ENCODE results near the gene INKA2. TPM values are rescaled to one million over a fixed set of nuclear protein-coding genes. Genes with fewer than 3 reads are reported as not detected.
A peak's percentile ranks its signal among the peaks of the same experiment; 100 is the strongest.

INKA2 gene
- total RNA-seq, 2 donors from 2014 or later, result 3.9 to 4.3 TPM

DNA sequence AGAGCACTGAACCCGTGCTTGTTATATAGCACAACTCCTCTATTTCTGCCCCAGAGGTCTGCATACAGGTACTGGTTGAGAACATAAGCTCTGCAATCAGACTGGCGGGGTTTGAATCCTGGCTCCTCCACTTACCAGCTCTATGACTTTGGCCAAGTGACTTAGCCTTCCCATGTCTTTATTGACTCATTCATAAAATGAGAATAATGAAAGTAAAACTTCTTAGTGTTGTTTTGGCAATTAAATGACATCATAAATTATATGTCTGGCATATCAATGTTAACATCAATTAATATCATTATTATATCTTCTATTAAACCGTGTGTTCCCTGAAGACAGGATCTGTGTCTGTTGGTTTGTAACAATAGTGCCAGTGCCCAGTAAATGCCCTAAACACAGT, 4.3 kb downstream of the INKA2 start:
- Mint-ChIP-seq H3K4me1 (ENCODE audit: low read depth) (peaks cover 20% of the 10 kb centered on the region), H3K36me3 (ENCODE audit: insufficient read depth in 2 of 2) (peaks cover 0 to 4% of the 10 kb centered on the region in 2 donors), H3K27me3 (ENCODE audit: low read depth) (peaks cover 23% of the 10 kb centered on the region), H3K4me3 (no peak overlapping the region), H3K9me3 (no peaks in the 10 kb centered on the region), H3K27ac (no peak overlapping the region)
- DNase-seq (no peak), ATAC-seq (replicated peaks in 1 of 2) (no peak)

DNA sequence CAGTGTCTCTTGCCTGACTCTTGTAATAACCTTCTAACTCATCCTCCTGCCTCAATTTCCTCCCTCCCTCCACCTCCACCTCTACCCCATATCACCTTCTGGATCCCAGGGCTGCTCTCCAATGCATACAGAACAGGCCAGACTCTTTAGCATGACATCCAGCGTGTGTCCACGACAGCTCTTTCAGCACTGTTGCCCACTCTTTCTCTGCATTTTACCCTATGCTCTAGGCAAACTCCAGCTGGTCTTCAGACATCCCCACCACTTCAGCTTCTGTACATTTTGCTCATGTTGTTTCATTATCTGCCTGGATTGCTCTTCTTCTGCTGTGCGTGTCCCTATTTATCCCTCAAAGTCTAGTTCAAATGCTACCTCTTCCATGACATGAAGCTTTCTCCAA, 4.8 kb downstream of the INKA2 start:
- Mint-ChIP-seq H3K36me3 (ENCODE audit: insufficient read depth in 2 of 2) (peaks cover 0 to 4% of the 10 kb centered on the region in 2 donors), H3K4me3 (no peak overlapping the region), H3K27me3 (ENCODE audit: low read depth) (peaks cover 19% of the 10 kb centered on the region), H3K27ac (no peak overlapping the region), H3K4me1 (ENCODE audit: low read depth) (peaks cover 17% of the 10 kb centered on the region), H3K9me3 (no peaks in the 10 kb centered on the region)
- ATAC-seq (replicated peaks in 1 of 2), result no peak
- DNase-seq, result no peak

- peaks cover 0 to 4% of the 10 kb centered on the region in 2 donors for H3K36me3 Mint-ChIP-seq (ENCODE audit: insufficient read depth in 2 of 2)
- peaks cover 16% of the 10 kb centered on the region for H3K4me1 Mint-ChIP-seq (ENCODE audit: low read depth)
- H3K27me3 Mint-ChIP-seq (ENCODE audit: low read depth), result peaks cover 19% of the 10 kb centered on the region
- no peaks in the 10 kb centered on the region for H3K9me3 Mint-ChIP-seq
- ATAC-seq (replicated peaks in 1 of 2) (no peak), DNase-seq (no peak)
- H3K4me3 Mint-ChIP-seq, result no peak overlapping the region
- no peak overlapping the region for H3K27ac Mint-ChIP-seq
These were observed 5.2 kb downstream of the INKA2 start for GRCh38 chr1:111733992-111734341.

- peaks cover 14% of the 10 kb centered on the region for H3K27me3 Mint-ChIP-seq (ENCODE audit: low read depth)
- H3K36me3 Mint-ChIP-seq (ENCODE audit: insufficient read depth in 2 of 2), result peaks cover 0 to 4% of the 10 kb centered on the region in 2 donors
- no peak for DNase-seq
- no peak overlapping the region for H3K4me3 Mint-ChIP-seq
- ATAC-seq (replicated peaks in 1 of 2), result no peak
- no peaks in the 10 kb centered on the region for H3K9me3 Mint-ChIP-seq
- peaks cover 12% of the 10 kb centered on the region for H3K4me1 Mint-ChIP-seq (ENCODE audit: low read depth)
- H3K27ac Mint-ChIP-seq, result no peak overlapping the region
These were observed 5.8 kb downstream of the INKA2 start for GRCh38 chr1:111733183-111733991.

DNA sequence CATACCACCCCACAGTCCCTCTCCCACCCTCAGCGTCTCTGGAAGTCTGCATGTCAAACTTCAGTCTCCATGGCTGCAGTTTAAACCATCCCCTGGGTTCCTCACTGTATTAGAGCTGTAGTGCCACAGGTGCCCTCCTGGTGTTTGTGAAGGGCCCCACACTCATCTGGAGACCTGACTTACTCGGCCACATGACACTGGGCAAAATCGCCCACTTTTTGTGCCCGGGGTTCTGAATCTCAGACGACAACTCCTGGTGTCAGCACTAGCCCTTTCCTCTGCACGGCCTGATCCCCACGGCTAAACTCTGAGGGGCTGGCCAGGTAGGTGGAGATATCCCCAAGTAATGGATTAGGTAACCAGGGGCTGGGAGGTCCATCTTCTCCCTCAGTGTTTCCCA, 6.5 kb downstream of the INKA2 start:
- Mint-ChIP-seq H3K27ac (no peak overlapping the region), H3K9me3 (no peaks in the 10 kb centered on the region), H3K27me3 (ENCODE audit: low read depth) (peaks cover 9% of the 10 kb centered on the region), H3K36me3 (ENCODE audit: insufficient read depth in 2 of 2) (peaks cover 0 to under 1% of the 10 kb centered on the region in 2 donors), H3K4me3 (no peak overlapping the region), H3K4me1 (ENCODE audit: low read depth) (peaks cover 6% of the 10 kb centered on the region)
- ATAC-seq (replicated peaks in 1 of 2) (no peak), DNase-seq (no peak)

- Mint-ChIP-seq H3K4me1 (ENCODE audit: low read depth) (no peaks in the 10 kb centered on the region), H3K27ac (no peak overlapping the region), H3K36me3 (ENCODE audit: insufficient read depth in 2 of 2) (no peaks in the 10 kb centered on the region), H3K9me3 (no peaks in the 10 kb centered on the region), H3K4me3 (no peak overlapping the region), H3K27me3 (ENCODE audit: low read depth) (peaks cover under 1% of the 10 kb centered on the region)
- no peak for ATAC-seq (replicated peaks in 1 of 2)
- DNase-seq, result no peak
These were observed 7.2 kb downstream of the INKA2 start for GRCh38 chr1:111731956-111732355.

GRCh38 chr1:111730706-111731105, 8.5 kb downstream of the INKA2 start:
- no peaks in the 10 kb centered on the region for H3K4me1 Mint-ChIP-seq (ENCODE audit: low read depth)
- ATAC-seq (replicated peaks in 1 of 2) (no peak), DNase-seq (no peak)
- no peak overlapping the region for H3K27ac Mint-ChIP-seq
- no peaks in the 10 kb centered on the region for H3K27me3 Mint-ChIP-seq (ENCODE audit: low read depth)
- no peaks in the 10 kb centered on the region for H3K36me3 Mint-ChIP-seq (ENCODE audit: insufficient read depth in 2 of 2)
- no peak overlapping the region for H3K4me3 Mint-ChIP-seq
- no peaks in the 10 kb centered on the region for H3K9me3 Mint-ChIP-seq

GRCh38 chr1:111729946-111730681, 9.1 kb downstream of the INKA2 start:
- Mint-ChIP-seq H3K4me1 (ENCODE audit: low read depth) (no peaks in the 10 kb centered on the region), H3K27me3 (ENCODE audit: low read depth) (no peaks in the 10 kb centered on the region), H3K27ac (no peak overlapping the region), H3K9me3 (no peaks in the 10 kb centered on the region), H3K4me3 (no peak overlapping the region), H3K36me3 (ENCODE audit: insufficient read depth in 2 of 2) (no peaks in the 10 kb centered on the region)
- DNase-seq (no peak), ATAC-seq (replicated peaks in 1 of 2) (no peak)

- DNase-seq (no peak), ATAC-seq (replicated peaks in 1 of 2) (no peak)
These were observed 9.8 kb downstream of the INKA2 start for GRCh38 chr1:111729271-111729921.

DNA sequence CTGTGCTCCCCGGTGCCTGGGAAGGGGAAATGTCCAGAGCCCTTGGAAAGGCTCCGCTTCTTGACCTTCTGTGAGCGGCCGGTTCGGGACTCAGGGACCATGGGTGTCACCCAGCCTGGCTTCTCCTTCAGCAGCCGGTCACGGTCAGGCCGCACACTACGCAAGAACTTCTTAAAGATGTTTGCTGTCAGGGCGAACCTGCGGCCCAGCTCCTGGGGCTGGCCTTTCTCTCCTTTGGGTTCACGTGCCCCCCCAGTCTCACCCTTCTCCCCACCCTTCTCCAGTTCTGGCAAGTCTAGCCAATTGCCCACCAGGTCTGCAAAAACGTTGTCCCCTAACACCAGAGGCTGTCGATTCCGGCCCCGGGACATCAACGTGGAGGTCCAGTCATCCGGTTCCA, 12.1 kb downstream of the INKA2 start:
- H3K4me3 Mint-ChIP-seq, result no peak overlapping the region
- peaks cover 5% of the 10 kb centered on the region for H3K4me1 Mint-ChIP-seq (ENCODE audit: low read depth)
- H3K9me3 Mint-ChIP-seq, result no peaks in the 10 kb centered on the region
- no peak for DNase-seq
- H3K27me3 Mint-ChIP-seq (ENCODE audit: low read depth), result no peaks in the 10 kb centered on the region
- no peaks in the 10 kb centered on the region for H3K36me3 Mint-ChIP-seq (ENCODE audit: insufficient read depth in 2 of 2)
- no peak overlapping the region for H3K27ac Mint-ChIP-seq
- no peak for ATAC-seq (replicated peaks in 1 of 2)

More at GRCh38 chr1:111729271-111729921, 9.8 kb downstream of the INKA2 start:
- Mint-ChIP-seq H3K27me3 (ENCODE audit: low read depth) (no peaks in the 10 kb centered on the region), H3K4me3 (no peak overlapping the region), H3K4me1 (ENCODE audit: low read depth) (no peaks in the 10 kb centered on the region), H3K9me3 (no peaks in the 10 kb centered on the region), H3K27ac (no peak overlapping the region), H3K36me3 (ENCODE audit: insufficient read depth in 2 of 2) (no peaks in the 10 kb centered on the region)

- ATAC-seq (replicated peaks in 1 of 2) (peak in 1 of 2 donors; percentile 6), DNase-seq (no peak)
- Mint-ChIP-seq H3K4me1 (ENCODE audit: low read depth) (peaks cover 5% of the 10 kb centered on the region), H3K27ac (no peak overlapping the region), H3K27me3 (ENCODE audit: low read depth) (no peaks in the 10 kb centered on the region), H3K36me3 (ENCODE audit: insufficient read depth in 2 of 2) (no peaks in the 10 kb centered on the region), H3K4me3 (no peak overlapping the region), H3K9me3 (no peaks in the 10 kb centered on the region)
These were observed 14.0 kb downstream of the INKA2 start for GRCh38 chr1:111725192-111725591.

DNA sequence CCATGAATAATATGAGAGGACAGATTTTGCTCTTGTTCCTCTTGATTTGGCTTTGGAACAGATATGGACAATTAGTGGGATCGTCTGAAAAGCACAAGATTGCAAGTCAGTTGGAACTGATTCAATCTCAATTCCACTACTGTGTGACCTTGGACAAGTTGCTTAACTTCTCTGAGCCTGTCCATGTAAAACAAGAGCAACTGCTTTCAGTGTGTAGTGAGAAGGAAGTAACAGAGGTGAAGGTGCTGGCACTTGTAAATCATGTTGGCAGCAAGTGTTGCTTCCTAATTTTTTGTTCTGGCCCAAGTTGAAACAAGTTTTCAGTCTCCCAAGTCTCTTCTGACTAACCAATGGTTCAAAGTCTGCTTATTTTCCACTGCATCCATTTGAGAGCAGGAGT, 15.3 kb downstream of the INKA2 start:
- DNase-seq (no peak), ATAC-seq (replicated peaks in 1 of 2) (no peak)
- Mint-ChIP-seq H3K9me3 (no peaks in the 10 kb centered on the region), H3K4me1 (ENCODE audit: low read depth) (peaks cover 5% of the 10 kb centered on the region), H3K27me3 (ENCODE audit: low read depth) (no peaks in the 10 kb centered on the region), H3K27ac (no peak overlapping the region), H3K4me3 (no peak overlapping the region), H3K36me3 (ENCODE audit: insufficient read depth in 2 of 2) (no peaks in the 10 kb centered on the region)

GRCh38 chr1:111723091-111723806, 15.9 kb downstream of the INKA2 start:
- ATAC-seq (replicated peaks in 1 of 2) (no peak), DNase-seq (no peak)
- H3K4me3 Mint-ChIP-seq, result no peak overlapping the region
- no peaks in the 10 kb centered on the region for H3K9me3 Mint-ChIP-seq
- H3K36me3 Mint-ChIP-seq (ENCODE audit: insufficient read depth in 2 of 2), result no peaks in the 10 kb centered on the region
- no peaks in the 10 kb centered on the region for H3K27me3 Mint-ChIP-seq (ENCODE audit: low read depth)
- H3K4me1 Mint-ChIP-seq (ENCODE audit: low read depth), result peaks cover 5% of the 10 kb centered on the region
- H3K27ac Mint-ChIP-seq, result peak overlapping the region; percentile 5
